Measurements from ENCODE around the gene MAD1L1.

DNA sequence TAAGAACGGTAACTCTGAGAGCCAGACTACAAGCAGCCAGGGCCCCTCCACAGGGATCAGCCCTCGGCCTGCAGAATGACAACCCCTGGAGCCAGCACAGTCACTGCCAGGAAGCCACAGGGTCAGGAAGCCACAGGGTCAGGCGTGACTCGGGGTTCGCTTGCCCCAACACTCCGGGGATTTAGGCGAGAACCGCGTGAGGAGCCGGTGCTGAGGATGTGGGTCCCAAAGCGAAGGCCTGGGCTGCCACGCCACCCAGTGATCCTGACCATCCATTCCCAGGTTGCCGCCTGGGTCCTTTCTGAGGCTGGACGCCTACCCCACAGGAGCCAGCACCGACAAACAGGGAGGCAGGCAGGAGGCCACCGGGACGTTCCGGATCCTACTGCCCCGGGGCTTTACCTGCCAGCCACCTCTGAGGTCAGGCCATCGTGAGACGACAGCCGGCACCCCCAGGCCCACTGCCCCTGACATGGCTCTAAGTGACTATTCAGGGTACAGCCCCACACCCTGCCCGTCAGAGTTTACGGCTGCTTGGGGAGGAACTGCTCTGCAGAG is 334.0 kb downstream of the MAD1L1 start:
- TF ChIP-seq, protein P1, sequence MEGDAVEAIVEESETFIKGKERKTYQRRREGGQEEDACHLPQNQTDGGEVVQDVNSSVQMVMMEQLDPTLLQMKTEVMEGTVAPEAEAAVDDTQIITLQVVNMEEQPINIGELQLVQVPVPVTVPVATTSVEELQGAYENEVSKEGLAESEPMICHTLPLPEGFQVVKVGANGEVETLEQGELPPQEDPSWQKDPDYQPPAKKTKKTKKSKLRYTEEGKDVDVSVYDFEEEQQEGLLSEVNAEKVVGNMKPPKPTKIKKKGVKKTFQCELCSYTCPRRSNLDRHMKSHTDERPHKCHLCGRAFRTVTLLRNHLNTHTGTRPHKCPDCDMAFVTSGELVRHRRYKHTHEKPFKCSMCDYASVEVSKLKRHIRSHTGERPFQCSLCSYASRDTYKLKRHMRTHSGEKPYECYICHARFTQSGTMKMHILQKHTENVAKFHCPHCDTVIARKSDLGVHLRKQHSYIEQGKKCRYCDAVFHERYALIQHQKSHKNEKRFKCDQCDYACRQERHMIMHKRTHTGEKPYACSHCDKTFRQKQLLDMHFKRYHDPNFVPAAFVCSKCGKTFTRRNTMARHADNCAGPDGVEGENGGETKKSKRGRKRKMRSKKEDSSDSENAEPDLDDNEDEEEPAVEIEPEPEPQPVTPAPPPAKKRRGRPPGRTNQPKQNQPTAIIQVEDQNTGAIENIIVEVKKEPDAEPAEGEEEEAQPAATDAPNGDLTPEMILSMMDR (IDR thresholded peaks at IDR 0.05; ENCODE audit: borderline replicate concordance, extremely low read depth, low read length, poor library complexity, severe bottlenecking): no peak
- TF ChIP-seq EZH2 (IDR thresholded peaks at IDR 0.05; ENCODE audit: borderline replicate concordance, low read depth, low read length, severe bottlenecking): no peak

Data from DND-41 (cell line).